Fibroblast of gingiva (primary cell): Measurements from ENCODE around the gene KCNH1.

Source experiments
- DNase-seq: peaks from one replicate; pipeline ENCODE4 v3.0.0-alpha.2; 2011; ENCODE audit warnings: low read depth

KCNH1 gene

DNA sequence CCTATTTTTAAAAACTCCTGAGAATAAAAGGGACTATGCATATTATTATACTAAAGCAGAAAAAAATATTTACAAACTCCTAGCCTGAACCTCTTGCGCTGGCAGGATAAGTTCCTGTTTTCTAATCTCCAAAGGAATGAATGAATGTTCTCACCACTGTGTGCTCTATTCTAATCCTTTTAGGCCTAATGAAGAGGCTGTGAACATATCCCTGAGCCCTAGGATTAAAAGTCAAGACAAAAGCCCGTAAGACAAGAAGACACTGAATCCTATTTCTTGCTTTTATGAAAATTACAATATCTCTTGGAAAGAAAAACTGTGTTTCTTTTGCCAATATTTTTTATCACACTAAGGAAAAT lies 487.7 kb downstream of the KCNH1 start:
- no peak for DNase-seq

DNA sequence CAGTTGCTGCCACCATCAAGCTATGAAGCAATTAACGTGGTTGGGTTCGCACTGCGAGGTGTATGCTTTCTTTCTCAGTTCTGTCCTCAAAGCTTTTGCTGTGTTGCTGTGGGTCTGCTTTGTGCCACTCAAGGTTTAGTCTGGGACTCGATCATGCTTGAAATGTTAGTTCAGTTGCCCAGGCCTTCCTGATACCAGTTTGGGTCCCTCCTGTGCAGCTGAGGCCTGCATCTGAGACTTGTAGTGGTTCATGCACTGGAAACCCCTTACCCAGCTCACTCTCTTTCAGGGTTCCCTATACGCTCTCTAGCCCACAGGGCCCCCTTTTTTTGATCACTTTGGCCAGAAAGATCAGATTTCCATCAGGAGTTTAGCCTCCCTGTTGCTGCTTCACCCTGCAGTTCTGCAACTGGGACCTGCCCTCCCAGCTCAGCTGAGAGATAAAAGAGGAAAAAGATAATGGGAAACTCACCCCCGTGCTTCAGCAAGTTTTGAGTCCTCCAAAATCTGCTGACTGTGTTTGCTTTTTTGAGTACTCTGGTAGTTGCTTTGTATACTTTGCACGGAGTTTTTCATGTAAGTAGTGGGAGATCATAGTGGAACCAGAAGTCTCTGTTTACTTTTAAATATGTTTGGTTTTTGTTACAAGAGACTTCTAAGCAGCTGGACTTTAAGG lies 488.2 kb downstream of the KCNH1 start:
- DNase-seq = no peak

DNA sequence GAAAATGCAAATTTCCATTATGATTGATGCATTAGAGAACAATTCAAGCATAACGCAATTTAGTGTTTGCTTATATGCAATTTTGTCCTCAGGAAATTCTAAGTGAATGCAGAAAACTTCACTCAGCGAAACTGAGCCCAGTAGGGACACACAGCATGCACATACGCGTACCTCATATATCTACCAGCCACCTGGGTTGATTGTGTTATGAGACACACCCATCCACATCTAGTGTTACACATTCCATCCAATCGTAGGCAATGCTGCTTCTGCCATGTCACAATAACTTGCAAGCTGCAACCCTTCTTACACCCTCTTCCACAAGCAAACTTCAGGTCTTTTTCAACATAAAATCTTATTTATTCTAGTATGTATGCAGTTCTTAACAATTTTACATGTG lies 492.4 kb downstream of the KCNH1 start:
- no peak for DNase-seq

DNA sequence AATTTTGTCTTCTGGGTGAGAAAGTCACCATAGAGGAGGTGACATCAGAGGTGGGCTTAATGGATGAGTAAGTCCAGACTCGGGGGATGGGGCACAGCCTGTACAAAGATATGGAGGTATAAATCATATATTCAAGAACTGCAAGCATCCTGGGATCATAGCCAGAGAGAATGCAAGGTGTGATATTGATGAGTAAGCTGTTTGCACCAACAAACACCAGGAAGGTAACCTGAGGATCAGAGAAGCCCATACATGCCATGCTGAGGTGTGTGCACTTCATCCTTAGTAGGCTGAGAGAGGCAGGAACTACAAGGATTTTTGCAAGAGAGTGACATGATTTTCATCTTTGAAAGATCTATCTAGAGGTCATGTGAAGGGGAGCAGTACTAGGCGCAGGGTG lies 498.8 kb downstream of the KCNH1 start:
- DNase-seq = no peak

DNA sequence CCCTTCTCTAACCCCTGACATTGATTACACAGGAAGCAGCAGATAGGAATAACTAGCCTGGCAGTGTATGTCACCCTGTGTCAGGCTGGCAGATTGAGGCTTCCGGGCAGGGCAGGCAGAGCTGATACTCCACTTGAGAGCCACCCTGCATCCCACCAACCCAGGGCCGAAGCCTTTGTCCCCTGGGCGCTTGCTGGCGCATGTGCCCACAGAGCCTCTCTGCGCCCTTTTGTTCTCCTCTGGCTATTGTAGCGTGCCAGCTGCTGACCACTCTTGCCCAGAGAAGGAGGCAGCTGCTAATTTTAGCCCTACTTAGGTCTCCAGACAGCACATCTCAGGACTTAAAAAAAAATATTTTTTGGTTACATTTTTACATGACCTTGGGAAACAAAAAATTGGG lies 500.3 kb downstream of the KCNH1 start:
- DNase-seq = no peak

DNA sequence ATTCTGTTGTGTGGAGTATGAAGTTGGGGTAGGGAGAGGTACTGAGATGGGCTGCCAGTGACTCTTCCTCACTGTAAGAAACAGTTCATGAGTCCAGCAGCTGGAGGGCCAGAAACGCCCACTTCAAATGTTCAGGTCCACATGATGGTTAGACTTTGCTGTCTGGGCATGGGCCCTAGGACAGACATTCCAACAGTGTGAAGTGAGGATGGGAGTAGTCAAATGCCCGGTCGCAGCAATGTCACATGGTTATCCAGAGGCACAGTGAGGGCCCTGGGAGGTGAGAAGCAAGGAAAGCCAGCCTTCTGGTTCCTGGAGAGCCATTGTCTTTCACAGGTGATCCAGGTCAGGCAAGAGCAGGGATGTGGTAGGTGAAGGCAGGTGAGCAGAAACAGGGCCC lies 500.8 kb downstream of the KCNH1 start:
- DNase-seq = no peak

DNA sequence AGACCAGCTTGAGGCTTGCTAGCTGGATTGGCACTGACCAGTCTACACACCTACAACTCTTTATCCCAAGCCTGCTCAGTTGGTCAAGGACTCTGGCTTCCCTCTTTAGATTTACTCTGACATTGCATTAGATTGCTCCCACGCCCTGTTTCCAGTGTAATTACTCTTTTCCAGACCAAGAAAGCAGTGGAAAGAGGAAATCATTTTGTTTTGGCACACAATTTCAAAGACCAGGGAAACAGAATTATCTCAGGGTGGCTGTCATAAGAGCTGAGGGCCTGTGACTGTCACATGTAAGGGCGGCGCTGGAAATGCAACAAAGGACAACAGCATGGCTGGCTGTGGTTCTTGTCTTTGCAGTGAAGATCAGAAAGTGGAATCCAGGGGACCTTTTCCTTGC lies 502.5 kb downstream of the KCNH1 start:
- no peak for DNase-seq

DNA sequence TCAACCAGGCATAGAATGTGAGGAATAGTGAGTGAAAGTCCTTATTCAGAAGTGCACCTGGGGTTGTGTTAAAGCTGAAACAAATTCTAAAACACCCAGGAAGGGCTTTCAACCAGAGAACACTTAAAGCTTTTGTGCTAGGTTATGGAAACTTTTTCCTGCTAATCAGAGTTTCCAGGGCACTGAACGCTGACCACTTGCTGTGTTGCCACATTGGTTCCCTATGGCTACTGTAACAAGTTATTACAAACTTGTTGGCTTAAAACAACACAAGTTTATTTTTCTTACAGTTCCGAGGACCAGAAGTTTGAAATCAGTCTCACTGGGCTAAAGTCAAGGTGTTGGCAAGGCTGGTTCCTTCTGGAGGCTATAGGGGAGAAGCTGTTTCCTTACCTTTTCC lies 504.7 kb downstream of the KCNH1 start:
- no peak for DNase-seq

DNA sequence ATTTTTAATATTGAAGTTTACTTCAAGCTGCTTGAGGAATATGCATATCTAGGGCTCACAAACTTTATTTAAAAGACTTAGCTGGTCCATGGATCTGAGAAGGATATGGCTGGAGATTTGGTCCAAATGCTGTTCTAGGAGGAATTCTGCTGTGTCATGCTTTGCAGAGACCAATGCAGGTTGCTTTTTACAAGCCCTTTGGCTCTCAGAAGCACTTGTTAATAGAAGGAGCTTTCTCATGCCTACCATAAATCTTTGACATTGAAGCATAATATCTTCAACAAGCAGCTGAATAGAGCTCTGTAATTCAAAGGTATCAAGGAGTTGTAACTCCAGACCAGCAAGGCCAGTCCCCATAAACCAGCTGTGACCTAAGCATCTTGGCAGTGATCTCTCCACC lies 506.2 kb downstream of the KCNH1 start:
- DNase-seq = no peak
